Natural killer cell treated with Interleukin-12 subunit alpha and Interleukin-12 subunit beta and Interleukin-15 and Interleukin-18, amount 100 ng/mL, for 72 hours (primary cell): ENCODE data around the gene RNF207. TPM values are rescaled to one million over a fixed set of nuclear protein-coding genes. Genes with fewer than 3 reads are reported as not detected.
"Not testable (repeated sequence)": the region's sequence is repeated elsewhere in the genome, so short reads cannot be mapped to it uniquely, and the experiment has no call there.

ENCODE experiments used
- ATAC-seq, 2 donors: fragments of 150-1000 bp; cut with Tn5 transposase in 1 of 2; sonication (Bioruptor Pico), chemical (Tn5 transposase) in 1 of 2; 2 replicates each; pipeline ENCODE4 v1.10.0; 2021
- DNase-seq: peaks from one replicate; pipeline ENCODE4 v3.0.0; 2022; ENCODE audit warnings: low spot score
- H3K27ac Mint-ChIP-seq, 2 donors: 1 replicate in 1 of 2; 2 replicates in 1 of 2; pipeline ENCODE4 v1.8.0; 2022; ENCODE audit warnings: mixed read lengths in 2 of 2, mild to moderate bottlenecking in 1 of 2, moderate library complexity in 1 of 2
- H3K27me3 Mint-ChIP-seq, 2 donors: 1 replicate in 1 of 2; 2 replicates in 1 of 2; pipeline ENCODE4 v1.8.0; 2022; ENCODE audit warnings: mixed read lengths in 2 of 2
- H3K36me3 Mint-ChIP-seq: one replicate; pipeline ENCODE4 v1.8.0; 2022; ENCODE audit warnings: mixed read lengths
- H3K4me1 Mint-ChIP-seq, 2 donors: 1 replicate in 1 of 2; 2 replicates in 1 of 2; pipeline ENCODE4 v1.8.0; 2022; ENCODE audit warnings: low read depth in 2 of 2, mixed read lengths in 2 of 2, mild to moderate bottlenecking in 1 of 2
- H3K4me3 Mint-ChIP-seq: one replicate; pipeline ENCODE4 v1.8.0; 2022; ENCODE audit warnings: mixed read lengths
- H3K9me3 Mint-ChIP-seq: 2 replicates; pipeline ENCODE4 v1.8.0; 2022; ENCODE audit warnings: mixed read lengths
- total RNA-seq, 2 donors: library from RNA; stranded (reverse); gene quantifications; one replicate each; pipeline ENCODE4 v1.2.3, GENCODE V29; 2022

Gene RNF207
- total RNA-seq, 2 donors from 2014 or later, result 4.2 to 14.2 TPM

GRCh38 chr1:6218375-6219164 is 12.7 kb downstream of the RNF207 start:
- Mint-ChIP-seq H3K36me3 (no peaks in the 10 kb centered on the region), H3K27me3 (peaks cover 0 to 12% of the 10 kb centered on the region in 2 donors), H3K9me3 (no peaks in the 10 kb centered on the region), H3K4me3 (no peak overlapping the region), H3K27ac (no peak overlapping the region), H3K4me1 (no peaks in the 10 kb centered on the region)
- DNase-seq, result no peak
- ATAC-seq, result no peak

DNA sequence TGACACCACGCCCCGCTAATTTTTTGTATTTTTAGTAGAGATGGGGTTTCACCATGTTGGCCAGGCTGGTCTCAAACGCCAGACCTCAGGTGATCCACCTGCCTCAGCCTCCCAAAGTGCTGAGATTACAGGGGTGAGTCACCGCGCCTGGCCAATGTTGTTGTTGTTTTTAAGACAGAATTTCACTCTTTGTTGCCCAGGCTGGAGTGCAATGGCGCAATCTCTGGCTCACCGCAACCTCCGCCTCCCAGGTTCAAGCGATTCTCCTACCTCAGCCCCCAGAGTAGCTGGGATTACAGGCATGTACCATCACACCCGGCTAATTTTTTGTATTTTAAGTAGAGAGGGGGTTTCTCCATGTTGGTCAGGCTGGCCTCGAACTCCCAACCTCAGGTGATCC is 13.7 kb downstream of the RNF207 start:
- not testable (repeated sequence) for H3K27ac Mint-ChIP-seq, ATAC-seq

GRCh38 chr1:6220236-6220635 is 14.3 kb downstream of the RNF207 start:
- H3K9me3 Mint-ChIP-seq, result no peaks in the 10 kb centered on the region
- H3K36me3 Mint-ChIP-seq, result peaks cover 11% of the 10 kb centered on the region
- no peaks in the 10 kb centered on the region for H3K4me1 Mint-ChIP-seq
- DNase-seq, result no peak
- no peak overlapping the region for H3K4me3 Mint-ChIP-seq
- no peak for ATAC-seq
- no peak overlapping the region for H3K27ac Mint-ChIP-seq
- peaks cover 0 to 10% of the 10 kb centered on the region in 2 donors for H3K27me3 Mint-ChIP-seq

More for the DNA sequence above, 13.7 kb downstream of the RNF207 start:
- Mint-ChIP-seq H3K36me3 (peaks cover 10% of the 10 kb centered on the region), H3K27me3 (peaks cover 0 to 10% of the 10 kb centered on the region in 2 donors)
- H3K4me3 Mint-ChIP-seq, H3K4me1 Mint-ChIP-seq, H3K9me3 Mint-ChIP-seq, DNase-seq: not testable (repeated sequence)

DNA sequence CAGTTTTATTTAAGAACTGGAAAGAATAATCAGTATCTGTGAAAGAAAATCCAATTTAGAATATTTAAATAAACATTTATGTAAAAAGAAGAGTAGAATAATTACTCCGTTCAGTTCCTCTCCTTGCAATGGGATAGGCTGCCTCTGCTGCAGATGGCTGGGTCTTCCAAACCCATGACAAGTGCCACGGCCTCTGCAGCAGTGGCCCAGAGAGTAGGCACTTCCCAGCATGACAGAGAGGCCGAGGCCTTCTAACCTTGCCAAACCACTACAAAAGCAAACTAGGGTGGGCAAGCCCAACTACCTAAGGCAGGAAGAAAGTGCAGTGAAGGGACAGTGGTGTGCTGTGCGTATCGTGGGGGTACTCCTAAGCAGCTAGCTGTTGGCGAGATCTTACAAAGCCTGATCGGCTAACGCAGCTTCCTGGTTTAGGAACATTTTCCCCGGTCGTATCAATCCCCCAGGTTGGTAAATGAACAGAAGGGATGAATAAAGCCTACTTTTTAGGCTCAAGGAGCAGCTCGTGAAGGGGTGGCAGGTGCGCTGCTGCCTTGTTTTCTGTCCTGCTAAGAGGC is 15.4 kb downstream of the RNF207 start:
- H3K36me3 Mint-ChIP-seq, result peaks cover 11% of the 10 kb centered on the region
- no peak for ATAC-seq
- no peak overlapping the region for H3K4me3 Mint-ChIP-seq
- H3K4me1 Mint-ChIP-seq, result peaks cover 0 to 6% of the 10 kb centered on the region in 2 donors
- no peak overlapping the region for H3K27ac Mint-ChIP-seq
- peaks cover 0 to 4% of the 10 kb centered on the region in 2 donors for H3K27me3 Mint-ChIP-seq
- no peaks in the 10 kb centered on the region for H3K9me3 Mint-ChIP-seq
- DNase-seq, result no peak

DNA sequence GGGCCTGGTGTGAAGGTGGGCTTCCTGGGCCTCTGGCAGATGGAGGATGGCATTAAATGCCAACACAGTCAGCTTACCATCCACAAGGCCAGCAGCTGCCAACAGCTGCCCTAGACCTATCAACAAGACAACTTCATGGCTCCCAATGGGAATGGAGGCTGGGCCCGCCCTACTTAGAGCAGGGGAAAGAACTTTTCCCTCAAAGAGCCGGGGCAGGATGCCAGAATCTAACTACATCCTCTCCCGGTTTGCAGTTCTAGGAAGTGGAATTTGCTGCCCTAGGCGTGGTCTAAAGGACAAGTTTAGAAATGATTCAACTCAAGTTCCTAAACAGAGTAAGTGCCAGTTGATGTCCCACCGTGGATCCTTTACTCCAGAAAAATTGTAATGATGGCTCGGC is 16.7 kb downstream of the RNF207 start:
- Mint-ChIP-seq H3K27me3 (peaks cover 0 to 2% of the 10 kb centered on the region in 2 donors), H3K9me3 (no peaks in the 10 kb centered on the region), H3K27ac (no peak overlapping the region), H3K4me3 (no peak overlapping the region), H3K36me3 (peaks cover 15% of the 10 kb centered on the region), H3K4me1 (peaks cover 0 to 8% of the 10 kb centered on the region in 2 donors)
- DNase-seq (no peak), ATAC-seq (no peak)

GRCh38 chr1:6223617-6224016 is 17.7 kb downstream of the RNF207 start:
- Mint-ChIP-seq H3K27me3 (no peaks in the 10 kb centered on the region), H3K27ac (no peak overlapping the region), H3K4me1 (peaks cover 0 to 8% of the 10 kb centered on the region in 2 donors), H3K36me3 (peaks cover 15% of the 10 kb centered on the region), H3K9me3 (no peaks in the 10 kb centered on the region), H3K4me3 (no peak overlapping the region)
- no peak for DNase-seq
- ATAC-seq, result no peak

- DNase-seq (no peak), ATAC-seq (no peak)
- Mint-ChIP-seq H3K4me1 (peaks cover 0 to 8% of the 10 kb centered on the region in 2 donors), H3K4me3 (no peak overlapping the region), H3K27ac (no peak overlapping the region), H3K9me3 (no peaks in the 10 kb centered on the region), H3K27me3 (no peaks in the 10 kb centered on the region), H3K36me3 (peaks cover 15% of the 10 kb centered on the region)
Observed at GRCh38 chr1:6224718-6225117, 18.8 kb downstream of the RNF207 start.

GRCh38 chr1:6225651-6226050 is 19.7 kb downstream of the RNF207 start:
- Mint-ChIP-seq H3K9me3 (no peaks in the 10 kb centered on the region), H3K4me3 (no peak overlapping the region), H3K4me1 (peaks cover 0 to 8% of the 10 kb centered on the region in 2 donors), H3K27me3 (no peaks in the 10 kb centered on the region), H3K36me3 (peaks cover 15% of the 10 kb centered on the region), H3K27ac (no peak overlapping the region)
- DNase-seq (no peak), ATAC-seq (no peak)

GRCh38 chr1:6233376-6233775 is 27.5 kb downstream of the RNF207 start:
- Mint-ChIP-seq H3K4me1 (peaks cover 11 to 12% of the 10 kb centered on the region in 2 donors), H3K36me3 (peaks cover 5% of the 10 kb centered on the region), H3K4me3 (peak overlapping the region; percentile 38), H3K27me3 (no peaks in the 10 kb centered on the region), H3K27ac (no peak overlapping the region), H3K9me3 (no peaks in the 10 kb centered on the region)
- DNase-seq (no peak), ATAC-seq (no peak)

GRCh38 chr1:6234502-6235295 is 28.8 kb downstream of the RNF207 start:
- H3K36me3 Mint-ChIP-seq, result peaks cover 5% of the 10 kb centered on the region
- H3K27me3 Mint-ChIP-seq, result peaks cover 7 to 8% of the 10 kb centered on the region in 2 donors
- no peak for ATAC-seq
- DNase-seq, result no peak
- peak overlapping the region; percentile 61 to 80 for H3K27ac Mint-ChIP-seq
- peaks cover 11 to 12% of the 10 kb centered on the region in 2 donors for H3K4me1 Mint-ChIP-seq
- no peaks in the 10 kb centered on the region for H3K9me3 Mint-ChIP-seq
- H3K4me3 Mint-ChIP-seq, result peak overlapping the region; percentile 89

GRCh38 chr1:6235296-6235677 is 29.4 kb downstream of the RNF207 start:
- peak in 1 of 2 donors; percentile 45 for ATAC-seq
- Mint-ChIP-seq H3K36me3 (peaks cover 5% of the 10 kb centered on the region), H3K9me3 (no peaks in the 10 kb centered on the region), H3K27ac (peak overlapping the region; percentile 61 to 80), H3K4me3 (peak overlapping the region; percentile 89), H3K4me1 (peaks cover 11 to 12% of the 10 kb centered on the region in 2 donors), H3K27me3 (peaks cover 8 to 10% of the 10 kb centered on the region in 2 donors)
- no peak for DNase-seq

DNA sequence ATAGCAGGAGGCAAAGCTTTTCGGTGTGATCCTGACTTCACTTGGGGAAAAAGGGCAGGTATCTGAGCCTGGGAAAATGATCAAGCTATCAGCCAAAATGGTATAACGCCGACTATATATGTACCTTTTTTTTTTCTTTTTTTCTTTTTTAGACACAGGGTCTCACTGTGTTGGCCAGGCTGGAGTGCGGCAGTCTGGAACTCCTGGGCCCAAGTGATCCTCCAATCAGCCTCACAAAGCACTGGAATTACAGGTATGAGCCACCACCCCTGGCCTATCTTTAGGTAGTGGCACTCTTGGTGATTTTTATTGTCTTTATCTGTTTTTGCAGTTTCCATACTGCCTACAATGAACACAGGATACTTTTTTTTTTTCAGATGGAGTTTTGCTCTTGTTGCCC is 31.2 kb downstream of the RNF207 start:
- no peak for DNase-seq
- Mint-ChIP-seq H3K4me3 (peak overlapping the region; percentile 27), H3K36me3 (peaks cover 5% of the 10 kb centered on the region), H3K27me3 (peaks cover 16 to 17% of the 10 kb centered on the region in 2 donors), H3K4me1 (peaks cover 12 to 18% of the 10 kb centered on the region in 2 donors), H3K9me3 (no peaks in the 10 kb centered on the region), H3K27ac (no peak overlapping the region)
- no peak for ATAC-seq

GRCh38 chr1:6239213-6239752 is 33.4 kb downstream of the RNF207 start:
- Mint-ChIP-seq H3K36me3 (no peaks in the 10 kb centered on the region), H3K4me3 (no peak overlapping the region), H3K4me1 (peaks cover 7 to 10% of the 10 kb centered on the region in 2 donors), H3K27ac (no peak overlapping the region), H3K9me3 (no peaks in the 10 kb centered on the region), H3K27me3 (peaks cover 17 to 21% of the 10 kb centered on the region in 2 donors)
- ATAC-seq, result no peak
- no peak for DNase-seq
